Measurements from ENCODE around the gene LBP.

LBP gene

DNA sequence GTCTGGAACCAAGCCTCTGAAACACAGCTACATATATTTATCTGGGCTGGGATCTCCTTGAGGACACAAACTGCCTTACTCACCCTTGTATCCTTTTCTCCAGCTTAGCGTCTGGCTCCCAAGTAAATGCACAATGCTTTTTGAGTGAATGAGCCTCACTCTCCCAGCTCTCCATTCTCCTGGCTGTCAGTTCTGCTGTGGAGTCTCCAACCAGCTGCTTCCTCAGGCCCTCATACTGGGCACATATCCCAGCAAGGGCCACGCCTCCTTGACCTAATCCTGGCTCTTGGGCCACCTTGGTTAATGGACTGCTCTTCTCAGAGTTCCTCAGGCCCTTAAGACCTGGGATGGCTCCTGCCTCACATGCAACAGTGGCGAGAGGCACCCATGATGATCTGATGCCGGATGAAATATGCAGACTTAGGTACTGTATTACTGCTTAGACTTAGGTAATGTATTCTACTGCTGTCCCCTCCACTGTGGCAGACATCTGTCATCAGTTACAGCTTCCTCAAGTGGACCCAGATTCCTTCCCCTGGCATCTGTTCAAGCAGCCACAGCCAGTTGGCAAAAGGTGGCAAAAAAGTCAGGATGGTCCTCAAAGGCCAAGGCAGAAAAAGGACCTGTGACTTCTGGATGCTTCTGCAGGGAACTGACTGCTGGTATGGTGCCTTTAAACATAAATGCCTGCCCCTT, 72.4 kb downstream of the LBP start:
- H3K9me3 ChIP-seq (ENCODE audit: control insufficient read depth, insufficient read depth, low read length): no peaks in the 10 kb centered on the region
- peaks cover 69% of the 10 kb centered on the region for H3K36me3 ChIP-seq (ENCODE audit: control insufficient read depth, insufficient read depth, low read length)
- no peaks in the 10 kb centered on the region for H3K27me3 ChIP-seq (ENCODE audit: control insufficient read depth, insufficient read depth, low read length)
- H3K9ac ChIP-seq (ENCODE audit: low read depth, low read length): no peak overlapping the region
- no peak overlapping the region for H3K4me3 ChIP-seq (ENCODE audit: low read depth, low read length)
- H3K27ac ChIP-seq (ENCODE audit: low read depth, low read length): no peak overlapping the region
- peaks cover 6% of the 10 kb centered on the region; the same call in 1 of the 2 replicates for H3K4me1 ChIP-seq (ENCODE audit: control insufficient read depth, insufficient read depth, low read length)

DNA sequence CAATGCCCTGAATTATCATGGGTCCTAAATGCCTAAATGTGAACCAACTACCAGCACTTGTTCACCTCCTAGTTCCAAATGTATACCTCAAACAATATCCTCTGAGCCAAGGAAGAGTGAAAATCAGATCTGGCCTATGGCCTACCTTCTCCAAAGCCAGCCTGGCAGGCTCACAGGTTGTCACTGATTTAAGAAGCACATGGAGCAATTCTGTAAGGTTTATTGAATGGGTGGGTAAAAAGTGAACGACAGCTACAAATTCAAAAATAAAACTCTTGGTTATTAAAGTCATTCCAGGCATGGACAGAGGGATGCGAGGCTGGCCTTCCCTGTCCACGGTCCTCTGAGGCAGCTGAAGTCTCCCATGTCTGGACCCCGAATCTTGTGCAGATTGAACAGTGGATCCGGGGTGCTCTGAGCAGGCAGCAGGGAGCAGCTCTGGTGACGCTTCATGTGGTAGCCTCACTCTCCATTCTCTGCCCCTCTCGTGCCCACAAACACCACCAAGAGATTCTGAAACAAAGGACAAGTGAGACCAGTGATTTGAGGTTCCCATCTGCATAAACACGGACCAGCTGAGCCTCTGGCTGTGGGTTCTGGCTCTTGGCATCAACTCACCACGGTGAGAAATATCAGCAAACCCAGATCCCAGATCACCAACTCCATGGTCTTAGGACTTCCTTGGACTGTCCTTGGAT, 74.3 kb downstream of the LBP start:
- no peaks in the 10 kb centered on the region for H3K9me3 ChIP-seq (ENCODE audit: control insufficient read depth, insufficient read depth, low read length)
- H3K27ac ChIP-seq (ENCODE audit: low read depth, low read length): no peak overlapping the region
- no peaks in the 10 kb centered on the region for H3K27me3 ChIP-seq (ENCODE audit: control insufficient read depth, insufficient read depth, low read length)
- peaks cover 80% of the 10 kb centered on the region for H3K36me3 ChIP-seq (ENCODE audit: control insufficient read depth, insufficient read depth, low read length)
- H3K9ac ChIP-seq (ENCODE audit: low read depth, low read length): no peak overlapping the region
- H3K4me3 ChIP-seq (ENCODE audit: low read depth, low read length): no peak overlapping the region
- peaks cover 6% of the 10 kb centered on the region; the same call in 1 of the 2 replicates for H3K4me1 ChIP-seq (ENCODE audit: control insufficient read depth, insufficient read depth, low read length)

DNA sequence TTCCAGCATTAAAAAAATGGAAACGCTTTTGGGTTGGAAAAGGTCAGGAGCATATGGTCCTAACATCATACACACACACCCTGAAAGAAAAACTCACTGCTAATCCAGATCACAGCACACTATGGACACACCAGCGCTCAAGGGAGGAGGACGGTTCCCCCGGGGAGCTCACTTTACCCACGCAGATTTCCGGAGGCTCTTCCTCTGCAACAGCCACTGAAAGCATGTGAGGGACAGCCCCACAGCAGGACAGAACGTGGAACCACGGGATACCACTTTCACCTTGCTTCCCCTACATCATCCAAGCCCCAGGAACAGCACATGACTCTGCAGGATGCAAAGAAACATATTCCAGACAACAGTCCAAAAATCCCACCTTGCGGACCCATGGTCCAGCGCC, 75.6 kb downstream of the LBP start:
- Histone ChIP-seq H3K9ac (ENCODE audit: low read depth, low read length) (no peak overlapping the region), H3K4me1 (ENCODE audit: control insufficient read depth, insufficient read depth, low read length) (peaks cover 6% of the 10 kb centered on the region; the same call in 1 of the 2 replicates), H3K4me3 (ENCODE audit: low read depth, low read length) (no peak overlapping the region), H3K27ac (ENCODE audit: low read depth, low read length) (no peak overlapping the region), H3K36me3 (ENCODE audit: control insufficient read depth, insufficient read depth, low read length) (peaks cover 88% of the 10 kb centered on the region), H3K27me3 (ENCODE audit: control insufficient read depth, insufficient read depth, low read length) (no peaks in the 10 kb centered on the region), H3K9me3 (ENCODE audit: control insufficient read depth, insufficient read depth, low read length) (no peaks in the 10 kb centered on the region)

DNA sequence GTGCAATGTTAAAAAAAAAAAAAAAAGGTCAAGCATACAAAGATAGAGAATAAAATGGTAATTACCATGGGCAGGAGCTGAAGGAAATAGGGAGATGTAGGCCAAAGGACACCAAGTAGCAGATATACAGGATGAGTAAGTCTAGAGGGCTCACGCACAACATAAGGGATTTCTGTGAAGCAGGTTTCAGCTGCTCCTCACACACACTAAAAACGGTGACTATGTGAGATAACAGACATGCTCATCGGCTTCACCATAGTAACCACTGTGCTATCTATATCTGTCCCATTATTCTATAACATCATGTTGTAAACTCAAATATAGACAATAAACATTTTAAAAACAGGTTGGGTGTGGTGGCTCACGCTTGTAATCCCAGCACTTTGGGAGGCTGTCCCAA, 77.3 kb downstream of the LBP start:
- peaks cover 99% of the 10 kb centered on the region for H3K36me3 ChIP-seq (ENCODE audit: control insufficient read depth, insufficient read depth, low read length)
- no peaks in the 10 kb centered on the region for H3K4me1 ChIP-seq (ENCODE audit: control insufficient read depth, insufficient read depth, low read length)
- no peak overlapping the region for H3K4me3 ChIP-seq (ENCODE audit: low read depth, low read length)
- H3K9ac ChIP-seq (ENCODE audit: low read depth, low read length): no peak overlapping the region
- H3K9me3 ChIP-seq (ENCODE audit: control insufficient read depth, insufficient read depth, low read length): no peaks in the 10 kb centered on the region
- H3K27me3 ChIP-seq (ENCODE audit: control insufficient read depth, insufficient read depth, low read length): no peaks in the 10 kb centered on the region
- no peak overlapping the region for H3K27ac ChIP-seq (ENCODE audit: low read depth, low read length)

DNA sequence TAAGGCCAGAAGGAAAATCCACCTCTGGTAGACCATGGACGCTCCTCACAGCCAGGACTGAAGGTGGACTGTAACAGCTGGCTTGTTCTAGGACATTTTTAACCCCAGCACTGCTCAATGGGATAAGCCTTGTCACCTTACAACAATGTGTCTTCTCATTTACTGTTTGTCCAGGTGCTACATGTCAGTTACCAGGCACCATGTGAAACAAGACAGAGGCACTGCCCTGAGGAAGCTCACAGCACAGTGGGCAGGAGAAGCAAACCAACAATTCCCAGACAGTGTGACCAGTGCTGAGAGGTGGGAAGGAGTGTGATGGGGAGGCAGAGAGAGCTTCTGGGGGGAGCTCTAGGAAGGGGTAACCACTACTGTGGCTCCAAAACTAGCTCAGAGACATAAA, 78.1 kb downstream of the LBP start:
- H3K9ac ChIP-seq (ENCODE audit: low read depth, low read length): no peak overlapping the region
- H3K4me1 ChIP-seq (ENCODE audit: control insufficient read depth, insufficient read depth, low read length): no peaks in the 10 kb centered on the region
- H3K4me3 ChIP-seq (ENCODE audit: low read depth, low read length): no peak overlapping the region
- H3K27me3 ChIP-seq (ENCODE audit: control insufficient read depth, insufficient read depth, low read length): no peaks in the 10 kb centered on the region
- peaks cover 99% of the 10 kb centered on the region for H3K36me3 ChIP-seq (ENCODE audit: control insufficient read depth, insufficient read depth, low read length)
- H3K27ac ChIP-seq (ENCODE audit: low read depth, low read length): no peak overlapping the region
- no peaks in the 10 kb centered on the region for H3K9me3 ChIP-seq (ENCODE audit: control insufficient read depth, insufficient read depth, low read length)

DNA sequence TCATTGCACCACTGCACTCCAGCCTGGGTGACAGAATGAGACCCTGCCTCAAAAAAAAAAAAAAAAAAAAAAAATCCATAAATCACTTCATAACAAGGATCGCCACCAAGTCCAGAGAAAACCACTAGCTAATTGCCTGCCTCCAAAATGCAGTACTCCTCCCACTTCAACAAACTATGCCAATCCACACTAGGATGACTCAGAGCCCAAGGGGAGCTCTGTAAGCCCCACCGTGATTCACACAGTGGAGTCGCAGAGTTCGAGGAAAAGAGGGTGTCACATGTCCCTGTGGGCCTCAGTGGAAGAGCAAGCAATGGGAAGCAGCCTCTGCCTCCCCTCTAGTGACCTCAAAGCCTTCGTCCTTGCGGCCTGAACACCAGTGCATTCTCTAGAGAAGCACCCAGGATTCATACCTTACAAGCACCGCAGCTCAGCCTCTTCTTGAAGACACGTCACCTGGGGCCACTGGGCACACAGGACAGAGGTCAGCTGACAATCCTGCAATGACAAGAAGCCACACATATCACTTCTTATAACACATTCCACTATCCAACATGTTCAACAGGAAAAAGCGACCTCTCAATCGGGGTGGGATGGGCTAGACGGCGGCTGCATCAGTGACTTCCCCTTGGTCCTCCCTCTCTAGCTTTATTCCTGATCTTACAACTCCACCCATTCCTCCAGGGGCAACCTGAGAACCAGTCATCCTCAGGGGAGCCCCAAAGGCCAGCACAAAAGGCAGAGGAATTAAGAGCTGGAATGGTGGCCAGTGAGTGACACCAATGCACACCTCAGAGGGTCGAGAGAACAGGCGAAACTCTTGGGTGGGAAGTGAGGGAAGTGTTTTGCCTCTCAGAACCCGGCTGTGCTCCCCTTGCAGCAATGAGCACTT, 80.0 kb downstream of the LBP start:
- H3K9ac ChIP-seq (ENCODE audit: low read depth, low read length): no peak overlapping the region
- H3K36me3 ChIP-seq (ENCODE audit: control insufficient read depth, insufficient read depth, low read length): peaks cover 99% of the 10 kb centered on the region
- no peak overlapping the region for H3K27ac ChIP-seq (ENCODE audit: low read depth, low read length)
- no peaks in the 10 kb centered on the region for H3K9me3 ChIP-seq (ENCODE audit: control insufficient read depth, insufficient read depth, low read length)
- no peak overlapping the region for H3K4me3 ChIP-seq (ENCODE audit: low read depth, low read length)
- H3K4me1 ChIP-seq (ENCODE audit: control insufficient read depth, insufficient read depth, low read length): no peaks in the 10 kb centered on the region
- no peaks in the 10 kb centered on the region for H3K27me3 ChIP-seq (ENCODE audit: control insufficient read depth, insufficient read depth, low read length)
